Subcutaneous abdominal adipose tissue (tissue), 5 donors: ENCODE measurements around the gene RTP1.
"Not testable (repeated sequence)": the region's sequence is repeated elsewhere in the genome, so short reads cannot be mapped to it uniquely, and the experiment has no call there.

ENCODE experiments used
- H3K27ac ChIP-seq: one replicate; pipeline ENCODE4 v1.7.0; 2013; ENCODE audit warnings: low read depth, mild to moderate bottlenecking, inconsistent platforms, low read length, moderate library complexity
- H3K27me3 ChIP-seq, 5 donors: one replicate each; pipeline ENCODE4 v1.7.0; 2013; ENCODE audit warnings: low read length in 5 of 5, inconsistent platforms in 1 of 5; ENCODE audit not compliant: control insufficient read depth in 5 of 5, insufficient read depth in 4 of 5
- H3K36me3 ChIP-seq, 5 donors: one replicate each; pipeline ENCODE4 v1.7.0; 2013; ENCODE audit warnings: low read length in 5 of 5; ENCODE audit not compliant: control insufficient read depth in 5 of 5, insufficient read depth in 5 of 5
- H3K4me1 ChIP-seq, 5 donors: one replicate each; pipeline ENCODE4 v1.7.0; 2013; ENCODE audit warnings: low read length in 5 of 5, mild to moderate bottlenecking in 3 of 5, moderate library complexity in 1 of 5; ENCODE audit not compliant: control insufficient read depth in 5 of 5, insufficient read depth in 5 of 5
- H3K4me3 ChIP-seq, 5 donors: one replicate each; pipeline ENCODE4 v1.7.0; 2013; ENCODE audit warnings: low read length in 5 of 5, low read depth in 1 of 5
- H3K9ac ChIP-seq, 5 donors: one replicate each; pipeline ENCODE4 v1.7.0; 2013; ENCODE audit warnings: low read length in 5 of 5, mild to moderate bottlenecking in 4 of 5, moderate library complexity in 3 of 5
- H3K9me3 ChIP-seq, 5 donors: one replicate each; pipeline ENCODE4 v1.7.0; 2013; ENCODE audit warnings: low read length in 5 of 5; ENCODE audit not compliant: control insufficient read depth in 5 of 5
- donor health status: healthy.
- donor health status: healthy.
- donor health status: healthy.
- donor health status: healthy.
- donor health status: healthy.

Gene RTP1

DNA sequence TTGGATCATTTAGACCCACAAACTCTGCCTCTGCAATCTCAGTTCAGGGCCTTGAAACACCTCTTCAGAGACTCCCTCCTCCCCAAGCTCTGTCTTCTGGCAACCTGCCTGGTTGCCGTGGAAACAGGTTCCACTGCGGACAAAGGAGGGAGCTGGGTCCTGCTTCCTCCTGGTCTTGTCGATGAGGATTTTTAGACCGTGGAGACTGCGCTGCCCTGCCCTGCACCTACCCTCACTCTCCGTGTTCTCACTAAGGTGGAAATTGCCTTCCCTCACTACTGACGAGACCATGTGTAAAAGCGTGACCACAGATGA, at the start of gene RTP1:
Gene RTP1, plus strand, starts transcription at position 152 of the 315 bp plus-strand sequence. Its CDS starts 30 bp downstream, at position 182.
- H3K27ac ChIP-seq, result no peak within 1 kb of the TSS
- H3K9me3 ChIP-seq, result no peaks in the 10 kb centered on the region
- peaks cover 0 to 13% (median 7%) of the 10 kb centered on the region in 5 donors for H3K27me3 ChIP-seq
- H3K4me1 ChIP-seq, result no peaks in the 10 kb centered on the region
- H3K36me3 ChIP-seq, result no peaks in the 10 kb centered on the region
- no peak within 1 kb of the TSS for H3K9ac ChIP-seq
- H3K4me3 ChIP-seq, result no peak within 1 kb of the TSS

DNA sequence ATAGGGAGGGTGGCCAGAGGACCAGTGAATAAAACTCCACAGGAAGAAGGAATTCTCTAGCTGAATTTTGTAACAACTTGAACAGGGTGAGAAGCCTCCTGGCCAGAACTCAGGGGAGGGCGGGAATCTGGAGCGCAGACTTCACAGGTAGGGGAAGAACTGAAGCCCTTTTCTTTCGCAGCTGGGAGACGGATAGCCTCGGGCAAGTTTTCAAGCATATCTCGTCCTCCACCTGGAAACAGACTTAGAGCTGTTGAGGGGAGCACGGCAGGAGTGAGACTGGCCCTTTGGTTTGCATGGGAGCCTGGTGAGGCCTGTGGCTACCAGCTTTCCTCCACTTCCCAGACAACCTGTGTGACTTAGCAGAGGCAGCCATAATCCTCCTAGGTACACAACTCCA, 47.1 kb upstream of the RTP1 start:
- Histone ChIP-seq H3K4me3 (no peak overlapping the region), H3K27ac (no peak overlapping the region), H3K4me1 (no peaks in the 10 kb centered on the region), H3K9me3 (peaks cover 0 to 4% (median 0%) of the 10 kb centered on the region in 5 donors), H3K9ac (no peak overlapping the region), H3K36me3 (no peaks in the 10 kb centered on the region), H3K27me3 (no peaks in the 10 kb centered on the region)

DNA sequence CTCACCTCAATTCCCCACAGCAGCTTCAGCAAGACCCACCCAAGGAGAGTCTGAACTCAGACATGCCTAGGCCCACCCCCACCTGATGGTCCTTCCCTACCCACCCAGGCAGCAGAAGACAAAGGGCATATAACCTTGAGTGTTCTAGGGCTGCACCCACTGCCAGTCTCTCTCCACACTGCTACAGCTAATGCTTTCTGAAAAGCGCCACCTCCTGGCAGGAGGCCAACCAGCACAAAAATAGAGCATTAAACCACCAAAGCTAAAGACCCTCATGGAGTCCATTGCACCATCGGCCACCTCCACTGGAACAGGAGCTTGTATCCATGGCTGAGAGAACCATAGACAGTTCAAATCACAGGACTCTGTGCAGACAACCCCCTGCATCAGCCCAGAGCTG, 46.7 kb upstream of the RTP1 start:
- H3K36me3 ChIP-seq, result no peaks in the 10 kb centered on the region
- H3K4me1 ChIP-seq, result no peaks in the 10 kb centered on the region
- H3K9me3 ChIP-seq, result no peaks in the 10 kb centered on the region
- H3K9ac ChIP-seq, result no peak overlapping the region
- no peak overlapping the region for H3K27ac ChIP-seq
- H3K4me3 ChIP-seq, result no peak overlapping the region
- H3K27me3 ChIP-seq, result no peaks in the 10 kb centered on the region

DNA sequence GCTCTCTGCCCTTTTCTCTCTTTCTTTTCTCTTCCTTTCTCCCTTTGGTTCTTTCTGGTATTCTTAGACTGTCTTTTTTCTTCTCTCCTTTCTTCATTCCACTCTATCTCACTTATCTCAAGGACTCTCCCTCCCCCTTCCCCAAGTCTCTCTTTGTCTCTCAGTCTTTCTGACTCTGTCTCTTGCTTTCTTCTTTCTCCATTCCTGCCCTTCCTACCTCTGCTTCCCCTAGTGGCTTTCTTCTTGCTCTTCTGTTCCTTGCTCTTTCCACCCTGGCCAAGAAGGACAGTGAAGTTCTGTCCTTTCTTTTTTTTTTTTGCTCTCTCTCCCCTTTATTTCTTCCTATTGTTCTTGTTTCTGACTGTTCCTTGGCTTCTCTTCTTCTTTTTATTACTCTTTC, 35.7 kb upstream of the RTP1 start:
- Histone ChIP-seq H3K9ac (no peak overlapping the region), H3K9me3 (peaks cover 0 to 14% (median 10%) of the 10 kb centered on the region in 5 donors), H3K27me3 (peaks cover 0 to 4% (median 0%) of the 10 kb centered on the region in 5 donors), H3K36me3 (no peaks in the 10 kb centered on the region), H3K4me3 (no peak overlapping the region), H3K27ac (no peak overlapping the region), H3K4me1 (no peaks in the 10 kb centered on the region)

DNA sequence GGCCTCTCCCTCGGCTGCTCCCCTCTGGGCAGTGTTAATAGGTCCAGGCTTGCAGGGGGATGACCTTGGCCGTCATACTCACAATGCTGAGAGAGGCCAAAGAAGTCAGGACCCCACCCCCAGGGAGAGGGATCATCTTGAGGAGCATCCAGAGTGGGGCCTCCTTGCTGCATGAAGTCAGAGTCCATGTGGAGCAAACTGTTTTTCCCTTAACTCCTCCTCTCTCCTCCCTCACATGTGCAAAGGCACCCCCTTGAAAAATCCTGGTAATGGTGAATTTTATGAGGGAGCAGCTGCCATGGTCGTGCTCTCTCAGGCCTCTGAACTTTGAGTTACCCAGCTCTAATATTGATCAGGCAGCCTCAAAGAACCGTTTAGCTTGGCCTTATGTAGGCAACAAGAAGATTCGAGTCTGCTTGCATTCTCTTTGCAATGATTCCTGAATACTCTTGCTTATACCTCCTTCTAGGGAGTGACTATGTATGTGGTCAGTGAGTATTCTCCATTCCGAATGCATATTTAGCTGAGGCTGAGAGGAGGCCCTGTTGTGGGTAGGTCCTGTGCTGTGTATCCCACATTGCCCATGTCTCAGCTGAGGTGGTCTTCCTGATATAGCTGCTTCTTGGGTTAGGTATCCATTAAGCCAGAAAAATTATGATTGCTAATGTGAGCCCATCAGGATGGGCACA, 34.9 kb upstream of the RTP1 start:
- peaks cover 0 to 14% (median 10%) of the 10 kb centered on the region in 5 donors for H3K9me3 ChIP-seq
- H3K27me3 ChIP-seq, result peaks cover 0 to 4% (median 0%) of the 10 kb centered on the region in 5 donors
- H3K27ac ChIP-seq, result no peak overlapping the region
- no peaks in the 10 kb centered on the region for H3K4me1 ChIP-seq
- H3K9ac ChIP-seq, result no peak overlapping the region
- H3K4me3 ChIP-seq, result no peak overlapping the region
- no peaks in the 10 kb centered on the region for H3K36me3 ChIP-seq

DNA sequence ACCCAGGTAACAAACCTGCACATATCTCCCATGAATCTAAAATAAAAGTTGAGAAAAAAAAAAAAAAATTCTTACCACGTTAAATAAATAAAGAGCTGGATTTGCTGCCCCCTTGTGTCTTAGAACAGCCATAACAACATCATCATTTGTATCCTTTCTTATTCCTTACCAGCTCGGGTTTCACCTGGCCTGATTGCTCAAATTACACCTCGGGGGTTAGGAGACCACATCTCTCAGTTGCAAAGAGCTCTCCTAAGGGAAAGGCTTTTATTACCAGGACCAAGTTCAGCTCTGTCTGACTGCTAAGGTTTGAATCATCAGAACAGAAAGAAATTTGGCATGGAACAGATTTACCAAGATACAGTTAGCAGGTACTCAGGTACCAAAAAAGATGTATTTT, 32.1 kb upstream of the RTP1 start:
- Histone ChIP-seq H3K27me3 (peaks cover 0 to 4% (median 0%) of the 10 kb centered on the region in 5 donors), H3K9ac (no peak overlapping the region), H3K36me3 (no peaks in the 10 kb centered on the region), H3K9me3 (peaks cover 0 to under 1% (median 0%) of the 10 kb centered on the region in 5 donors), H3K27ac (no peak overlapping the region), H3K4me3 (no peak overlapping the region), H3K4me1 (no peaks in the 10 kb centered on the region)

DNA sequence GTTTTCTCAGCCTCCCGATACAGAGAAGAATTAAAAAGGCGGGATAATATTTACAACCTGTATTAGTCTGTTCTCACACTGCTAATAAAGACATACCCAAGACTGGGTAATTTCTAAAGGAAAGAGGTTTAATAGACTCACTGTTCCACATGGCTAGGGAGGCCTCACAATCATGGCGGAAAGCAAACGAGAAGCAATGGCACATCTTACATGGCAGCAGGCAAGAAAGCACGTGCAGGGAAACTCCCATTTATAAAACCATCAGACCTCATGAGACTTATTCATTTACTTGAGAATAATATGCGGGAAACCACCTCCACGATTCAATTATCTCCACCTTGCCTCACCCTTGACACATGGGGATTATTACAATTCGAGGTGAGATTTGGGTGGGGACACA, 30.5 kb upstream of the RTP1 start:
- no peaks in the 10 kb centered on the region for H3K36me3 ChIP-seq
- H3K4me1 ChIP-seq, result no peaks in the 10 kb centered on the region
- H3K27ac ChIP-seq, result no peak overlapping the region
- H3K9me3 ChIP-seq, result no peaks in the 10 kb centered on the region
- H3K9ac ChIP-seq, result no peak overlapping the region
- peaks cover 0 to 4% (median 0%) of the 10 kb centered on the region in 5 donors for H3K27me3 ChIP-seq
- no peak overlapping the region for H3K4me3 ChIP-seq

GRCh38 chr3:187167777-187168176, 29.5 kb upstream of the RTP1 start:
- H3K4me1 ChIP-seq, result no peaks in the 10 kb centered on the region

DNA sequence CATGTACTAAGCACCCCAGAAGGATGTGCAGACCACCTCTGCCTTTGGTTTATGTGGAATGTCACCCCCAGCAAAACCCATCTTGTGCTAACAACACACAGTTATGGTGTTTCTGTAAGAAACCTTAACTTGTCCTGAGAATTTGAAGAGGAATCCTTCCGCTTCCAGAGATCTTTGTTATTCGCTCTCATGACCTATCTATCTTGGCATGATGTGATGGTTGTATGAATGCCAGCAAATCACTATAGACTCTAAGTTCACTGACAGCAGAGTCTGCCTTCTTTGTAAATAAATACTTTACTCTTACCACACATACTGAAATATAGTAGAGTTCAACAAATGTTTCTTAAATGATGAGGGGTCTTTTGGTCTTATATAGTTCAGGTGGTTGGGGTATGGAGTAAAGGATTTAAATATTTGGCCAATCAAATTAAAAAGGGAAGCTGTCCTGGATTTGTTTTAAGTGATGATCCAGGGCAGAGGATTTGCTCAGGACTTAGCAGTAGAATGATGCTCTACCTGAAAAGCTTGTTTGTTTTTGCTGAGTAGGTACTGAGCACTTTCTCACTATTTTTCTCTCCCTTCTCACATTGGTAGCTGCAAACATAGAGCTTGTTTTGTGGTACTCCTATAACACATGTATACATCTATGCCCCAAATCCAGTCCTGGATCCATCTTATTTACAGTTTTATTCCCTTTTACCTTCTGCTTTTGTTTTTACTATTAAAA, 27.9 kb upstream of the RTP1 start:
- Histone ChIP-seq H3K9ac (no peak overlapping the region), H3K27me3 (no peaks in the 10 kb centered on the region), H3K4me1 (peaks cover 0 to 9% (median 6%) of the 10 kb centered on the region in 5 donors), H3K9me3 (no peaks in the 10 kb centered on the region), H3K4me3 (no peak overlapping the region), H3K27ac (no peak overlapping the region), H3K36me3 (no peaks in the 10 kb centered on the region)

More at GRCh38 chr3:187167777-187168176, 29.5 kb upstream of the RTP1 start:
- Histone ChIP-seq H3K27ac (no peak overlapping the region), H3K9ac (no peak overlapping the region), H3K9me3 (no peaks in the 10 kb centered on the region), H3K4me3 (no peak overlapping the region), H3K36me3 (no peaks in the 10 kb centered on the region), H3K27me3 (peaks cover 0 to 4% (median 0%) of the 10 kb centered on the region in 5 donors)

DNA sequence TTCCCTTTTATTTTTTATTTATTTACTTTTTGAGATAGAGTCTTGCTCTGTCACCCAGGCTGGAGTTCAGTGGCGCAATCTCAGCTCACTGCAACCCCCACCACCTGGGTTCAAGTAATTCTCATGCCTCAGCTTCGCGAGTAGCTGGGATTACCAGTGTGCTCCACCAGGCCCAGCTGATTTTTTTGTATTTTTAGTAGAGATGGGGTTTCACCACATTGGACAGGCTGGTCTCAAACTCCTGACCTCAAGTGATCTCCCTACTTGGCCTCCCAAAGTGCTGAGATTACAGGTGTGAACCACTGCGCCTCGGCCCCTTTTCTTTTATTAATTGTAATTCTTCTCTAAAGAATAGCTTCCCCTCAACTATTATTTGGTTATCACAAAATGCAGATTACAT, 26.4 kb upstream of the RTP1 start:
- H3K27me3 ChIP-seq, H3K27ac ChIP-seq, H3K4me1 ChIP-seq, H3K9me3 ChIP-seq, H3K9ac ChIP-seq, H3K4me3 ChIP-seq, H3K36me3 ChIP-seq: not testable (repeated sequence)
